Stomach (tissue), 4 donors: ENCODE measurements around the gene DOCK2.

Experiments
- EP300 ChIP-seq: sonication (generic); formaldehyde crosslinking; IDR thresholded peaks from one replicate; pipeline ENCODE4 v1.6.1; 2017; ENCODE audit warnings: antibody characterized with exemption
- POLR2A ChIP-seq, 4 donors: fragments of 450-650 bp; IDR thresholded peaks; one replicate each; pipeline ENCODE4 v1.6.1; 2016; ENCODE audit warnings: antibody characterized with exemption in 4 of 4, control low read depth in 2 of 4, mild to moderate bottlenecking in 1 of 4, moderate library complexity in 1 of 4
- POLR2AphosphoS5 ChIP-seq, 3 donors: sonication (generic); formaldehyde crosslinking; IDR thresholded peaks; one replicate each; pipeline ENCODE4 v1.6.1; 2016; ENCODE audit warnings: antibody characterized with exemption in 3 of 3
- TF ChIP-seq, protein P1 (sequence below), 7 experiments: fragments of 450-650 bp in 4 of 7; fragments of 200-600 bp in 3 of 7; sonication (generic) in 3 of 7; IDR thresholded peaks; one replicate each; pipeline ENCODE4 v1.5.1; 2016 to 2019; ENCODE audit warnings: antibody characterized with exemption in 7 of 7, control low read depth in 2 of 7, mild to moderate bottlenecking in 1 of 7

GRCh38 chr5:169641253-169641652 lies 4.2 kb downstream of the DOCK2 start:
- TF ChIP-seq, protein P1, sequence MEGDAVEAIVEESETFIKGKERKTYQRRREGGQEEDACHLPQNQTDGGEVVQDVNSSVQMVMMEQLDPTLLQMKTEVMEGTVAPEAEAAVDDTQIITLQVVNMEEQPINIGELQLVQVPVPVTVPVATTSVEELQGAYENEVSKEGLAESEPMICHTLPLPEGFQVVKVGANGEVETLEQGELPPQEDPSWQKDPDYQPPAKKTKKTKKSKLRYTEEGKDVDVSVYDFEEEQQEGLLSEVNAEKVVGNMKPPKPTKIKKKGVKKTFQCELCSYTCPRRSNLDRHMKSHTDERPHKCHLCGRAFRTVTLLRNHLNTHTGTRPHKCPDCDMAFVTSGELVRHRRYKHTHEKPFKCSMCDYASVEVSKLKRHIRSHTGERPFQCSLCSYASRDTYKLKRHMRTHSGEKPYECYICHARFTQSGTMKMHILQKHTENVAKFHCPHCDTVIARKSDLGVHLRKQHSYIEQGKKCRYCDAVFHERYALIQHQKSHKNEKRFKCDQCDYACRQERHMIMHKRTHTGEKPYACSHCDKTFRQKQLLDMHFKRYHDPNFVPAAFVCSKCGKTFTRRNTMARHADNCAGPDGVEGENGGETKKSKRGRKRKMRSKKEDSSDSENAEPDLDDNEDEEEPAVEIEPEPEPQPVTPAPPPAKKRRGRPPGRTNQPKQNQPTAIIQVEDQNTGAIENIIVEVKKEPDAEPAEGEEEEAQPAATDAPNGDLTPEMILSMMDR (IDR thresholded peaks at IDR 0.05): no peak
- no peak for TF ChIP-seq EP300
- no peak for TF ChIP-seq POLR2AphosphoS5 (IDR thresholded peaks at IDR 0.05)
- no peak for TF ChIP-seq POLR2A (IDR thresholded peaks at IDR 0.05)
